GM10266 (cell line): ENCODE measurements around the gene SYT11.

ENCODE experiments used
- DNase-seq: peaks from one replicate; pipeline ENCODE4 v3.0.0; 2012; ENCODE audit errors: extremely low spot score
- TF ChIP-seq, protein P1 (sequence below): IDR thresholded peaks from 2 replicates; pipeline ENCODE4 v1.5.1; 2012; ENCODE audit warnings: mild to moderate bottlenecking, low read depth; ENCODE audit not compliant: control insufficient read depth, insufficient read depth; ENCODE audit errors: missing control alignments

SYT11 gene, protein sequence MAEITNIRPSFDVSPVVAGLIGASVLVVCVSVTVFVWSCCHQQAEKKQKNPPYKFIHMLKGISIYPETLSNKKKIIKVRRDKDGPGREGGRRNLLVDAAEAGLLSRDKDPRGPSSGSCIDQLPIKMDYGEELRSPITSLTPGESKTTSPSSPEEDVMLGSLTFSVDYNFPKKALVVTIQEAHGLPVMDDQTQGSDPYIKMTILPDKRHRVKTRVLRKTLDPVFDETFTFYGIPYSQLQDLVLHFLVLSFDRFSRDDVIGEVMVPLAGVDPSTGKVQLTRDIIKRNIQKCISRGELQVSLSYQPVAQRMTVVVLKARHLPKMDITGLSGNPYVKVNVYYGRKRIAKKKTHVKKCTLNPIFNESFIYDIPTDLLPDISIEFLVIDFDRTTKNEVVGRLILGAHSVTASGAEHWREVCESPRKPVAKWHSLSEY

DNA sequence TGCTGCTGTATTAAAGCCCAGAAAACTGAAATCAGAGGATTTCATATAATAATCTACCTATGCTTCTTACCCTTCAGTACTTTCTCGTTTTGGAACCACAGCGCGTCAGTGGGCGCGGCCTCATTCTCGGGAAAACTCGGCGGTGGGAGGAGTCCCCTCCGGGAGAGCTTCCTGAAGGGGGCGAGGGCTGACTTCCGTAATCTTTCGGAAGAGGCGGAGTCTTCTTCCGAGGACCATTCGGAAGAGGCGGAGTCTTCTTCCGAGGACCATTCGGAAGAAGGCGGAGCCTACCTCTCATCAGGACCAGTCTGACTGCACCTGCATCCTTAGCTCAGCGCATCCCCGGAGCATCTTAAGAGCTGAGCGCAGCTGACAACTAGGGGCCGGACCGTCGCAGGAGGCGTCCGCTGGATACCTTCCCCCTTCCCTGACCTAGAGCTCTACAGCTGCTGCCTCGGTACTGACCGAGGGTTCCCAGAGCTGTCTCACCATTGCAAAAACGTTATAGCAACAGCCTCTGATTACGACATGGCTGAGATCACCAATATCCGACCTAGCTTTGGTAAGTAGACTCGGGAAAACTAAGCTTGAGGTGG is at the start of gene SYT11:
Gene SYT11 (plus strand): TSS at position 334 of the 596 bp plus-strand sequence. CDS start 195 bp downstream, at position 529.
- DNase-seq = peak; percentile 92
- TF ChIP-seq, protein P1, sequence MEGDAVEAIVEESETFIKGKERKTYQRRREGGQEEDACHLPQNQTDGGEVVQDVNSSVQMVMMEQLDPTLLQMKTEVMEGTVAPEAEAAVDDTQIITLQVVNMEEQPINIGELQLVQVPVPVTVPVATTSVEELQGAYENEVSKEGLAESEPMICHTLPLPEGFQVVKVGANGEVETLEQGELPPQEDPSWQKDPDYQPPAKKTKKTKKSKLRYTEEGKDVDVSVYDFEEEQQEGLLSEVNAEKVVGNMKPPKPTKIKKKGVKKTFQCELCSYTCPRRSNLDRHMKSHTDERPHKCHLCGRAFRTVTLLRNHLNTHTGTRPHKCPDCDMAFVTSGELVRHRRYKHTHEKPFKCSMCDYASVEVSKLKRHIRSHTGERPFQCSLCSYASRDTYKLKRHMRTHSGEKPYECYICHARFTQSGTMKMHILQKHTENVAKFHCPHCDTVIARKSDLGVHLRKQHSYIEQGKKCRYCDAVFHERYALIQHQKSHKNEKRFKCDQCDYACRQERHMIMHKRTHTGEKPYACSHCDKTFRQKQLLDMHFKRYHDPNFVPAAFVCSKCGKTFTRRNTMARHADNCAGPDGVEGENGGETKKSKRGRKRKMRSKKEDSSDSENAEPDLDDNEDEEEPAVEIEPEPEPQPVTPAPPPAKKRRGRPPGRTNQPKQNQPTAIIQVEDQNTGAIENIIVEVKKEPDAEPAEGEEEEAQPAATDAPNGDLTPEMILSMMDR = no peak

DNA sequence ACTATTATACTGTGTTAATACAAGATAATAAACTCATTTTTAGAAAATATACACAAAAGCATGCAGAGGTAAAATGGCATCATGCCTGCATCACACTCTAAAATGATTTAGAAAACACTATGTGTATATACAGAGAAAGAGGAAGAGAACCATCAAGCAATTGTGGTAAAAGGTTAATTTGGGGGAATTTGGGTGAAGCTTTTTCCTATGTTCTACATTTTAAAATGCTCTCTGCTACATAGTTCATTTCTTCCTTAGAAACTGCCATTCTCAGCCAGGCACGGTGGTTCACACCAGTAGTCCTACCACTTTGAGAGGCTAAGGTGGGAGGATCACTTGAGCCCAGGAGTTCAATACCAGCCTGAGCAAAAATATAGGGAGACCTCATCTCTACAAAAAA is 46.5 kb upstream of the SYT11 start:
- TF ChIP-seq, protein P1 = no peak
- DNase-seq = no peak

DNA sequence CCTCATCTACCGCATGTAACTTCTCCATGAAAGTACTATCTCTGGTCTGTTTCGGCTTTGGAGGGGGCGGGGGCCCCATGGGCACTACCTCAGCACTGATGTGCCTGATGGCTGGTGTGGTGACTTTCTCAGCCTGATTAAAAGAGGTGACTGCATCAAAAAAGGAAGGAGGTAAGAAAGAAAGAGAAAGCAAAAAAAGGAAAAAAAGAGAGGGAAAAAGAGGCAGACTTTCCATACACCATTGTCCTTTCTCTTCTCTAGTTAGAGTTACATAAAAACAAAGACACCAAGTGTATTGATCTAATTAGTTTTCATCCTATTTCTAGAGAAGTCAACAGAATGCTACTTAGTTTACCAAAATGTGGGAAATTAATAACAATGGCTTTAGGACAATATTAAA is 45.7 kb upstream of the SYT11 start:
- TF ChIP-seq, protein P1 = no peak

DNA sequence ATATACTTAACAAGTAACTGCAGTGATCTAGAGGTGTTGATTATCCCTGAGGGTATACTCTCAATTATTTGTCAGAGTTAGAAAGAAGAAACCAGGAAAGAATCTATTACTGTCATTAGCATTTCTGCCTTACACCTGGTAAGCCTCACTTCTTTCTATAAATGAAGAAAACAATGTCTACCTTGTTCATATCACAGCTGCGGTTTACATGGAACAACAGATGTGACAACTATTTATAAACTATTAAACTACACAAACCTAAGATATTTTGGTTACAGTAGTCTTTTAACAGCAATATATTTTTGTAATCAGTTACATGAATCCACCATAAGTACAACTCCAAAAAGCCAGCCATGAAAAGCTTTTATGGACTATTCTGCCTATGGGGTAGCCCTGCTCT is 43.0 kb upstream of the SYT11 start:
- no peak for DNase-seq
- TF ChIP-seq, protein P1 = no peak

More for the DNA sequence above, 45.7 kb upstream of the SYT11 start:
- no peak for DNase-seq

DNA sequence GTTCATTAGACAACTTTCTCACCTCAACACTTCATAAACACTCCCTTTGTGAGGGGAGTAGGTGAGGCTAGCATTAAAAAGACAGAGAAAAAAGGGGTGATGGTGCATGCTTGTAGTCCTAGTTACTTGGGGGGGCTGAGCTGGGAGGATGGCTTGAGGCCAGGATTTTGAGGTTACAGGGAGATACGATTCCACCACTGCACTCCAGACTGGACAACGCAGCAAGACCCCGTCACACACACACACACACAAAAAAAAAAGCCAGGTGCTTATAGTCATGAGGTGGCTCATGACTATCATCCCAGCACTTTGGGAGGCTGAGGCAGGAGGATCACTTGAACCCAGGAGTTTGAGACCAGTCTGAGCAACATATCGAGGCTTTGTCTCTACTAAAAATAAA is 31.9 kb upstream of the SYT11 start:
- TF ChIP-seq, protein P1 = no peak
- DNase-seq = no peak

DNA sequence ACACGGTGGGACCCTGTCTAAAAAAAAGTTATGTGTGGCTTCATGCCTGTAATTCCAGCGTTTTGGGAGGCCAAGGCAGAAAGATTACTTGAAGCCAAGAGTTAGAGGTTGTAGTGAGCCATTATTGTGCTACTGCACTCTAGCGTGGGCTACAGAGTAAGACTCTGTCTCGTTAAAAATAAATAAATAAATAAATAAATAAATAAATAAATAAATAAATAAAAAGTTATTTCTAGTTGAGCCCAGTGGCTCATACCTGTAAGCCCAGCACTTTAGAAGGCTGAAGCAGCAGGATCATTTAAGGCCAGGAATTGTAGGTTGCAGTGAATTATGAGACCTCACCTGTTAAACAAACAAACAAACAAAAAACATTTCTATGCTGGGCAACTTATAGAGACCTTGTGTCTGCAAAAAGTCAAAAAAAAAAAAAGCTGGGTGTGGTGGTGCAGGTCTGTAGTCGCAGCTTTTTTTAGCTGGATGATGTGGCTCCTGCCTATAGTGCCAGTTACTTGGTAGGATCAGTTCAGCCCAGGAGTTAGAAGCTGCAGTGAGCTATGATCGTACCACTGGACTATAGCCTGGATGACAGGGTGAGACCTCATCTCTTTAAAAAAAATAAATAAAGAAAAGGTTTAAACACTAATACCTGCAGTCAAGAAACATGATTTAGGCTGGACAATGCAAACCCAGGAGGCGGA is 27.9 kb upstream of the SYT11 start:
- DNase-seq = no peak
- TF ChIP-seq, protein P1 = no peak
